Skin of body (tissue), 2 donors: ENCODE data around the gene TMEM169. TPM values are rescaled to one million over a fixed set of nuclear protein-coding genes. Genes with fewer than 3 reads are reported as not detected.

Experiments
- DNase-seq: peaks from one replicate; lab custom pipeline; 2025; lab: John Stamatoyannopoulos, UW
- total RNA-seq: library from RNA; depleted of rRNA; stranded (reverse); fragments of >200 nt; gene quantifications from one replicate; pipeline ENCODE4 v1.2.3, GENCODE V29; 2014

Gene TMEM169
- total RNA-seq, 1 donor from 2014 or later: 0.69 TPM

GRCh38 chr2:216104691-216105090 lies 23.0 kb downstream of the TMEM169 start:
- DNase-seq: no peak

GRCh38 chr2:216107320-216107719 lies 25.6 kb downstream of the TMEM169 start:
- DNase-seq: no peak

GRCh38 chr2:216107760-216108159 lies 26.0 kb downstream of the TMEM169 start:
- no peak for DNase-seq

GRCh38 chr2:216108310-216108966 lies 26.7 kb downstream of the TMEM169 start:
- no peak for DNase-seq

- DNase-seq: peak; percentile 98
These were observed 27.5 kb downstream of the TMEM169 start, which contains the start of gene XRCC5 for GRCh38 chr2:216108967-216109921. Gene XRCC5, plus strand, starts transcription at chr2:216109348. Its CDS starts 89 bp downstream, at chr2:216109437.

- DNase-seq: peak; percentile 59
These were observed 28.4 kb downstream of the TMEM169 start for GRCh38 chr2:216109962-216110614.

- no peak for DNase-seq
These were observed 28.9 kb downstream of the TMEM169 start for GRCh38 chr2:216110620-216111019.

- no peak for DNase-seq
These were observed 29.4 kb downstream of the TMEM169 start for GRCh38 chr2:216111122-216111521.

- no peak for DNase-seq
These were observed 31.2 kb downstream of the TMEM169 start for GRCh38 chr2:216112926-216113325.

- no peak for DNase-seq
These were observed 31.9 kb downstream of the TMEM169 start for GRCh38 chr2:216113572-216113971.

- DNase-seq: no peak
These were observed 32.6 kb downstream of the TMEM169 start for GRCh38 chr2:216114382-216114713.

- DNase-seq: peak; percentile 100
These were observed 33.2 kb downstream of the TMEM169 start for GRCh38 chr2:216114714-216115531.

GRCh38 chr2:216116418-216116817 lies 34.7 kb downstream of the TMEM169 start:
- no peak for DNase-seq

- DNase-seq: no peak
These were observed 36.0 kb downstream of the TMEM169 start for GRCh38 chr2:216117561-216118340.

GRCh38 chr2:216118474-216118873 lies 36.8 kb downstream of the TMEM169 start:
- no peak for DNase-seq

- peak; percentile 26 for DNase-seq
These were observed 37.4 kb downstream of the TMEM169 start for GRCh38 chr2:216119146-216119545.

- no peak for DNase-seq
These were observed 38.3 kb downstream of the TMEM169 start for GRCh38 chr2:216119986-216120385.

GRCh38 chr2:216121255-216121654 lies 39.5 kb downstream of the TMEM169 start:
- no peak for DNase-seq

- no peak for DNase-seq
These were observed 45.2 kb downstream of the TMEM169 start for GRCh38 chr2:216126943-216127342.

GRCh38 chr2:216130346-216130971 lies 48.7 kb downstream of the TMEM169 start:
- peak; percentile 95 for DNase-seq
